ENCODE measurements around the gene TMEM221. TPM values are rescaled to one million over a fixed set of nuclear protein-coding genes. Genes with fewer than 3 reads are reported as not detected.

The TMEM221 gene
- total RNA-seq, 1 donor from 2014 or later = 0.57 TPM

DNA sequence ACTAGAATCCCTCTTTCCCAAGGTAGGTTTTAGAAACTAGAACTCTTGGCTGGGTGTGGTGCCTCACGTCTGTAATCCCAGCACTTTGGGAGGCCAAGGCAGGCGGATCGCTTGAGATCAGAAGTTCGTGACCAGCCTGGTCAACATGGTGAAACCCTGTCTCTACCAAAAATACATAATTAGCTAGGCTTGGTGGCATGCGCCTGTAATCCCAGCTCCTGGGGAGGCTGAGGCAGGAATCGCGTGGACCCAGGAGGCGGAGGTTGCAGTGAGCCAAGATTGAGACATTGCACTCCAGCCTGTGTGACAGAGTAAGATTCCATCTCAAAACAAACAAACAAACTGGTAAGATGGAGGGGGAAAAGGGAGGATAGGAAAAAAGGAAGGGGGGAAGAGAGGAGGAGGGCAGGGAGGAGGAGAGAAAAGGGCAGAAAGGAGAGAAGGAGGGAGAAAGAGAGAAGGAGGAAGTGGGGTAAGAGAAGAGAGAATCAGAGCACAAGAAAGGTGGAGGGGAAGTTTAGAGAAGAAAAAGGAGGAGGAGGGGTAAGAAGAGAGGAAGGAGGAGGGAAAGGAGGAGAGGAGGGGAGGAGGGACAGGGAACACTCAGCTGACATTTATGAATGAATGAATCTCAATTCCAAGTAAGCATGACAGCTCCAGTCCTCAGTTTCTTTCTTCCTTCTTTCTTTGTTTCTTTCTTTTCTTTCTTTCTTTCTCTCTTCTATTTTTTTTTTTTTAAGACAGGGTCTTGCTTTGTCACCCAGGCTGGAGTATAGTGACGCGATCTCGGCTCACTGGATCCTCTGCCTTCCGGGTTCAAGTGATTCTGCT, 19.2 kb upstream of the TMEM221 start:
- no peak overlapping the region for H3K4me3 Mint-ChIP-seq (ENCODE audit: unreplicated experiment)
- peaks cover 22% of the 10 kb centered on the region for H3K4me1 Mint-ChIP-seq (ENCODE audit: low read depth)
- no peaks in the 10 kb centered on the region for H3K9me3 Mint-ChIP-seq (ENCODE audit: low read depth)
- H3K27ac Mint-ChIP-seq (ENCODE audit: unreplicated experiment) = no peak overlapping the region
- no peaks in the 10 kb centered on the region for H3K27me3 Mint-ChIP-seq (ENCODE audit: low read depth)
- no peaks in the 10 kb centered on the region for H3K36me3 Mint-ChIP-seq (ENCODE audit: low read depth)
- TF ChIP-seq, protein P1, sequence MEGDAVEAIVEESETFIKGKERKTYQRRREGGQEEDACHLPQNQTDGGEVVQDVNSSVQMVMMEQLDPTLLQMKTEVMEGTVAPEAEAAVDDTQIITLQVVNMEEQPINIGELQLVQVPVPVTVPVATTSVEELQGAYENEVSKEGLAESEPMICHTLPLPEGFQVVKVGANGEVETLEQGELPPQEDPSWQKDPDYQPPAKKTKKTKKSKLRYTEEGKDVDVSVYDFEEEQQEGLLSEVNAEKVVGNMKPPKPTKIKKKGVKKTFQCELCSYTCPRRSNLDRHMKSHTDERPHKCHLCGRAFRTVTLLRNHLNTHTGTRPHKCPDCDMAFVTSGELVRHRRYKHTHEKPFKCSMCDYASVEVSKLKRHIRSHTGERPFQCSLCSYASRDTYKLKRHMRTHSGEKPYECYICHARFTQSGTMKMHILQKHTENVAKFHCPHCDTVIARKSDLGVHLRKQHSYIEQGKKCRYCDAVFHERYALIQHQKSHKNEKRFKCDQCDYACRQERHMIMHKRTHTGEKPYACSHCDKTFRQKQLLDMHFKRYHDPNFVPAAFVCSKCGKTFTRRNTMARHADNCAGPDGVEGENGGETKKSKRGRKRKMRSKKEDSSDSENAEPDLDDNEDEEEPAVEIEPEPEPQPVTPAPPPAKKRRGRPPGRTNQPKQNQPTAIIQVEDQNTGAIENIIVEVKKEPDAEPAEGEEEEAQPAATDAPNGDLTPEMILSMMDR (IDR thresholded peaks at IDR 0.05) = no peak
- no peak for DNase-seq (ENCODE audit: low spot score)

DNA sequence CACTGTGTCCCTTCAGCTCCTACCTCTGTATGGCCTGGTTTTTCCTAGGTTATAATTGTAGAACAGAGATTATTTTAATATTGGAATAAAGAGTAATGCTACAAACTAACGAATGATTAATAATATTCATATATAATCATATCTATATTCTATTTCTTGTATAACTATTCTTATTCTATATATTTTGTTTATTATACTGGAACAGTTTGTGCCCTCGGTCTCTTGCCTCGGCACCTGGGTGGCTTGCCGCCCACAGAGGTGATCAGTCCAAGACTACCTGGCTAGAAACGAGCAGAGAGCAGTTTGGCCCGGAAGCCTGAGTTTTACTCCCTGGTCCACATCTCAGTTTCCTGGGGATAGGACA, 18.0 kb upstream of the TMEM221 start:
- H3K27ac Mint-ChIP-seq (ENCODE audit: unreplicated experiment) = no peak overlapping the region
- no peaks in the 10 kb centered on the region for H3K36me3 Mint-ChIP-seq (ENCODE audit: low read depth)
- TF ChIP-seq, protein P1 (IDR thresholded peaks at IDR 0.05) = peak; percentile 37
- H3K4me1 Mint-ChIP-seq (ENCODE audit: low read depth) = peaks cover 18% of the 10 kb centered on the region
- no peak for DNase-seq (ENCODE audit: low spot score)
- H3K9me3 Mint-ChIP-seq (ENCODE audit: low read depth) = no peaks in the 10 kb centered on the region
- H3K27me3 Mint-ChIP-seq (ENCODE audit: low read depth) = no peaks in the 10 kb centered on the region
- no peak overlapping the region for H3K4me3 Mint-ChIP-seq (ENCODE audit: unreplicated experiment)

DNA sequence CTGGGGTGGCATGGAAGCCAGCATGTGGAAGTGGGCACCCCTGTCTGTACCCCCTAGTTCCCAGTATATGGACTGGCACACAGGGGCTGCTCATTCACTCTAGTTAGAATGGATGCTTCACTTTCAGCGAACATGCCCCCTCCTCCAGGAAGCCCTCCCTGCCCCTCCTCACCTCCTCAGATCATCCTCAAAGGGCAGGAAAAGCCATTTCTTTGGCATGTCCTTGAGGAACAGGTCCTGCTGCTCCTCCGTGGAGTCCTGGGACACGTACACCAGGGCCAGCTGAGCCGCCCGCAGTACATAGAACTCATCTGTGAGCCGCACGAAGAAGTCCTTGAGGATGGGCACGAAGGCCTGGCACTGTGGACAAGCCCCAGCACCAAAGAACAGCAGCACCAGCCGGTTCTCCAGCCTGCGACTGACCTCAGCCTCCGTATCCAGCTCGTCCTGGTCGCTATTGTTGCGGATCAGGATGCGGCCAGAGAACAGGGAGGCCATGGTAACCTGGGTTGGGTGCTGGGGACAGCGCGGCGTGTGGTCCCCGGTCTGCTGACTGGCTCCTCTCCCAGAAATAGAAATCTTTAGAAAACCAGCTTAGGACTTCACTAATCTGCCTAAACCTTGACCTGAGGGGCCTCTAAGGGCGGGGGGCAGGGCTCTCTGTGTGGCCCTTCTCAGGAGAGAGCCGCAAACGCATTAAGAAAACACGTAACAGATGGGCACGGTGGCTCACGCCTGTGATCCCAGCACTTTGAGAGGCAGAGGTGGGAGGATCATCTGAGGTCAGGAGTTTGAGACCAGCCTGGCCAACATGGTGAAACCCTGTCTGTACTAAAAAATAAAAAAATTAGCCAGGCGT, 12.1 kb upstream of the TMEM221 start, which contains the start of gene NXNL1:
NXNL1 (minus strand) TSS at position 555 of the 859 bp plus-strand sequence; CDS start at position 498, 57 bp downstream.
- TF ChIP-seq, protein P1 (IDR thresholded peaks at IDR 0.05) = no peak
- no peak for DNase-seq (ENCODE audit: low spot score)
- H3K4me1 Mint-ChIP-seq (ENCODE audit: low read depth) = peaks cover 5% of the 10 kb centered on the region
- no peak within 1 kb of the TSS for H3K27ac Mint-ChIP-seq (ENCODE audit: unreplicated experiment)
- H3K27me3 Mint-ChIP-seq (ENCODE audit: low read depth) = peaks cover 2% of the 10 kb centered on the region
- no peaks in the 10 kb centered on the region for H3K9me3 Mint-ChIP-seq (ENCODE audit: low read depth)
- no peak within 1 kb of the TSS for H3K4me3 Mint-ChIP-seq (ENCODE audit: unreplicated experiment)
- no peaks in the 10 kb centered on the region for H3K36me3 Mint-ChIP-seq (ENCODE audit: low read depth)

DNA sequence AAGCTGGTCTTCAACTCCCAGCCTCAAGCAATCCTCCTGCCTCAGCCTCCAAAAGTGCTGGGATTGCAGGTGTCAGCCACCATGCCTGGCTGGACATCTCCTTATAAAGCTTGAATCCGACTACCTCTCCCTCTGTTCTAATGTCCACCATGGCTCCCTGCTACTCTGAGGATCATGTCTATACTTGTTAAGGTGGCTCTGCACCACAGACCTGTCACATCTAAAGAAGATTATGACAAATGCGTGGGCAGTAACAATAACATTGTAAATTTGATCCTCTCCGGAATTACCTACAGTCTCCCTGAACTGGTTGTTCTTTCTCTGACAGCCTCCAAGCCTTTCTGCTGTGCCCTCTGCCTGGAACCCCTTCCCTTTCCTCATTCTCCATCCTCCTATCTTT, 10.5 kb upstream of the TMEM221 start:
- DNase-seq (ENCODE audit: low spot score) = no peak
- TF ChIP-seq, protein P1 (IDR thresholded peaks at IDR 0.05) = no peak
- H3K36me3 Mint-ChIP-seq (ENCODE audit: low read depth) = no peaks in the 10 kb centered on the region
- H3K4me3 Mint-ChIP-seq (ENCODE audit: unreplicated experiment) = no peak overlapping the region
- H3K27me3 Mint-ChIP-seq (ENCODE audit: low read depth) = peaks cover 10% of the 10 kb centered on the region
- peaks cover 5% of the 10 kb centered on the region for H3K4me1 Mint-ChIP-seq (ENCODE audit: low read depth)
- H3K9me3 Mint-ChIP-seq (ENCODE audit: low read depth) = no peaks in the 10 kb centered on the region
- no peak overlapping the region for H3K27ac Mint-ChIP-seq (ENCODE audit: unreplicated experiment)

DNA sequence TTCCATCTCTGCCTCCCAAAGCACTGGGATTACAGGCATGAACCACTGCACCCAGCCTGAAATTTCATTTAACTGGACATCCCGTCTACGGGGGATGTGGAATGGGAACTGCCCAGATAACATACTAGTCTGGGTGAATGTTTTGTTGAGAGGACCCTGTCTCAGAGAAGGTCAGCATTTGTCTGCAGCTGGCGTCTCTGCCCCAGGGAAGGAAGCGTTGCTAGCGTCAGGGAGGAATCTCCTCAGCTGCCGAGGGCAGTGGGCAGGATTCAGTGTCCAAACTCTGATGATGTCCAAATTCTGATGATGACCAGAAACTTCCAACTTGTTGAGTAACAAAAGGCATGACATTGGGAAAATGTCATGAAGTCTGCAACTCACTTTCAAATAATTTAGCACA, 9.1 kb upstream of the TMEM221 start:
- Mint-ChIP-seq H3K36me3 (ENCODE audit: low read depth) (no peaks in the 10 kb centered on the region), H3K27ac (ENCODE audit: unreplicated experiment) (no peak overlapping the region), H3K4me3 (ENCODE audit: unreplicated experiment) (no peak overlapping the region), H3K4me1 (ENCODE audit: low read depth) (peaks cover 9% of the 10 kb centered on the region), H3K27me3 (ENCODE audit: low read depth) (peaks cover 16% of the 10 kb centered on the region), H3K9me3 (ENCODE audit: low read depth) (no peaks in the 10 kb centered on the region)
- TF ChIP-seq, protein P1 (IDR thresholded peaks at IDR 0.05) = no peak
- no peak for DNase-seq (ENCODE audit: low spot score)
